Colonic mucosa (tissue), 4 donors: Measurements from ENCODE around the gene FNIP2. TPM values are rescaled to one million over a fixed set of nuclear protein-coding genes. Genes with fewer than 3 reads are reported as not detected.
"Not testable (repeated sequence)": the region's sequence is repeated elsewhere in the genome, so short reads cannot be mapped to it uniquely, and the experiment has no call there.

Experiments
- DNase-seq: peaks from one replicate; pipeline ENCODE4 v3.0.0-alpha.2; 2020
- H3K27ac ChIP-seq: fragments of 200-600 bp; one replicate; pipeline ENCODE4 v1.8.0; 2021
- H3K27me3 ChIP-seq: fragments of 200-600 bp; one replicate; pipeline ENCODE4 v1.8.0; 2021
- H3K36me3 ChIP-seq: fragments of 200-600 bp; one replicate; pipeline ENCODE4 v1.8.0; 2021
- H3K4me1 ChIP-seq: fragments of 200-600 bp; one replicate; pipeline ENCODE4 v1.8.0; 2021; ENCODE audit warnings: mild to moderate bottlenecking
- H3K4me3 ChIP-seq: fragments of 200-600 bp; one replicate; pipeline ENCODE4 v1.8.0; 2021
- H3K9ac ChIP-seq, 2 donors: one replicate each; pipeline ENCODE4 v1.7.0; 2013; ENCODE audit warnings: control low read depth in 2 of 2, low read depth in 2 of 2, low read length in 2 of 2
- H3K9me3 ChIP-seq: fragments of 200-600 bp; one replicate; pipeline ENCODE4 v1.8.0; 2021
- CTCF ChIP-seq: fragments of 200-600 bp; IDR thresholded peaks from one replicate; pipeline ENCODE4 v1.8.0; 2022; ENCODE audit warnings: antibody characterized with exemption, mild to moderate bottlenecking
- intact Hi-C: fragments of 100-400 bp; cut with DNase I; formaldehyde crosslinking; loops from one replicate; pipeline ENCODE4 v1.14.1; 2022
- total RNA-seq, 2 donors: library from RNA; stranded (reverse); fragmentation: NEBNext Ultra II Directional in 1 of 2; extraction: Animal tissue kit (Norgen Biotek cat#: 25700) in 1 of 2; gene quantifications; one replicate each; pipeline ENCODE4 v1.2.1, GENCODE V29; 2021
- donor health status: healthy.
- donor health status: DM: no; HTN: no; CAD: no.
- donor health status: DM: no; HTN: no; CAD: no.

FNIP2 gene
- total RNA-seq, 2 donors from 2014 or later: 56.2 to 89.6 TPM

GRCh38 chr4:158801677-158802076 is 32.9 kb downstream of the FNIP2 start:
- intact Hi-C loops: no loop called here
- no peak for TF ChIP-seq CTCF
- Histone ChIP-seq H3K4me3 (no peak overlapping the region), H3K9ac (no peak overlapping the region), H3K4me1 (no peaks in the 10 kb centered on the region), H3K27ac (no peak overlapping the region), H3K9me3 (no peaks in the 10 kb centered on the region), H3K36me3 (no peaks in the 10 kb centered on the region), H3K27me3 (no peaks in the 10 kb centered on the region)
- no peak for DNase-seq

GRCh38 chr4:158802914-158803313 is 34.1 kb downstream of the FNIP2 start:
- TF ChIP-seq CTCF: no peak
- no peaks in the 10 kb centered on the region for H3K36me3 ChIP-seq
- H3K27me3 ChIP-seq: no peaks in the 10 kb centered on the region
- intact Hi-C loops: no loop called here
- H3K4me3 ChIP-seq: no peak overlapping the region
- H3K27ac ChIP-seq: no peak overlapping the region
- no peaks in the 10 kb centered on the region for H3K9me3 ChIP-seq
- no peaks in the 10 kb centered on the region for H3K4me1 ChIP-seq
- DNase-seq: no peak
- no peak overlapping the region for H3K9ac ChIP-seq

GRCh38 chr4:158805635-158806471 is 37.0 kb downstream of the FNIP2 start:
- H3K9ac ChIP-seq: no peak overlapping the region
- intact Hi-C loops: no loop called here
- peak overlapping the region; percentile 5 for H3K27ac ChIP-seq
- DNase-seq: no peak
- H3K9me3 ChIP-seq: no peaks in the 10 kb centered on the region
- TF ChIP-seq CTCF: no peak
- H3K27me3 ChIP-seq: no peaks in the 10 kb centered on the region
- peaks cover 7% of the 10 kb centered on the region for H3K4me1 ChIP-seq
- no peaks in the 10 kb centered on the region for H3K36me3 ChIP-seq
- no peak overlapping the region for H3K4me3 ChIP-seq

- intact Hi-C loops: no loop called here
- no peak overlapping the region for H3K27ac ChIP-seq
- no peak overlapping the region for H3K4me3 ChIP-seq
- TF ChIP-seq CTCF: no peak
- H3K36me3 ChIP-seq: no peaks in the 10 kb centered on the region
- H3K9me3 ChIP-seq: no peaks in the 10 kb centered on the region
- no peak overlapping the region for H3K9ac ChIP-seq
- peaks cover 7% of the 10 kb centered on the region for H3K4me1 ChIP-seq
- no peaks in the 10 kb centered on the region for H3K27me3 ChIP-seq
- DNase-seq: no peak
Observed at GRCh38 chr4:158807691-158808090, 38.9 kb downstream of the FNIP2 start.

- H3K4me3 ChIP-seq: no peak overlapping the region
- no peaks in the 10 kb centered on the region for H3K36me3 ChIP-seq
- peaks cover 7% of the 10 kb centered on the region for H3K4me1 ChIP-seq
- no peak overlapping the region for H3K9ac ChIP-seq
- intact Hi-C loops: no loop called here
- no peaks in the 10 kb centered on the region for H3K9me3 ChIP-seq
- TF ChIP-seq CTCF: no peak
- H3K27ac ChIP-seq: no peak overlapping the region
- H3K27me3 ChIP-seq: no peaks in the 10 kb centered on the region
- DNase-seq: no peak
Observed at GRCh38 chr4:158808399-158808798, 39.6 kb downstream of the FNIP2 start.

GRCh38 chr4:158809208-158809607 is 40.4 kb downstream of the FNIP2 start:
- H3K4me1 ChIP-seq, intact Hi-C loops, DNase-seq, H3K36me3 ChIP-seq, H3K9me3 ChIP-seq, H3K4me3 ChIP-seq, H3K27me3 ChIP-seq: not testable (repeated sequence)
- Histone ChIP-seq H3K27ac (peak overlapping the region; percentile 83), H3K9ac (peak overlapping the region in 1 of 2 donors; percentile 76)
